Stimulated activated CD4-positive, alpha-beta T cell treated with anti-CD3 and anti-CD28 coated beads, Interleukin-2, amount 100 ng/mL, for 24 hours (primary cell): ENCODE results near the gene PASK.
"Not testable (repeated sequence)": the region's sequence is repeated elsewhere in the genome, so short reads cannot be mapped to it uniquely, and the experiment has no call there.

Experiments
- DNase-seq, 2 donors: peaks; one replicate each; pipeline ENCODE4 v3.0.0-alpha.2; 2020

The PASK gene

DNA sequence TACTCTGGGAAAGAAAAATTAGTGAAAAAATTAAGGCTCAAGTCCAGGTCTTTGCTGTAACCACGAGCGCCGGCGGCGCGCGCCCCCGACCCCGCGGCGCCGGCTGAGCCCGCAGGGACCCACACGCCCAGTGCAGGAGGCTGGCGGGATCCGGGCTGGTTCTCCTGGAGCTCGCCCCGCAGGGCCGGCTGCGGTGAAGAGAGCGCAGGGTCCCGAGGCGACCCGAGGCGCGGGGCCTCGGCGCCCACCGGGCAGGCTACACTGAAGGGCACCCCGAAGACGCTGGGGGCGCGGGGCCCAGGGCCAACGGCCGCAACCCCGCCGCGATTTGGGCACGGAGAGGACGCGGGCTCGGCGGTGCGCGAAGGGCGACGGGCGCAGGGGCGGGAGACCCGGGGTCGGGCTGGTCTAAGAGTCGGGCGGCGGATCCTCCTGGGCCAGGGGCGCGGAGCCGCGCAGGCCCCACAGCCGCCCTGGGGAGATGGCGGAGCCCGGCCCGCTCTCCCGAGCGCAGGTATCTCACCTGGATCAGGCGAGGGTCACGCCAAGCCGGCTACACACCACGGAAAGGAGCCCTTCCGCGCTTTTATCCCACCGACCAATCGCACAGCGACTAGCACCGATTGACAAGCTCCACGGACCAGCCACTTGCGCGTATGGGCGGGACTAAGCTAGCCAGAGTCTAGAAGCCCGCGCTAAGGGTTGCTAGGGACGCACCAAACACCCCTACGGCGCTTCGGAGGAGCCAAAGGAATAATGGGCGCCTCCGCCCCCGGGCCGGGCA, at the start of gene PASK:
TSS of gene PASK (minus strand) at position 582 of the 784 bp plus-strand sequence. CDS start 6,440 bp downstream, outside the sequence.
- peak; percentile 93 to 94 for DNase-seq

DNA sequence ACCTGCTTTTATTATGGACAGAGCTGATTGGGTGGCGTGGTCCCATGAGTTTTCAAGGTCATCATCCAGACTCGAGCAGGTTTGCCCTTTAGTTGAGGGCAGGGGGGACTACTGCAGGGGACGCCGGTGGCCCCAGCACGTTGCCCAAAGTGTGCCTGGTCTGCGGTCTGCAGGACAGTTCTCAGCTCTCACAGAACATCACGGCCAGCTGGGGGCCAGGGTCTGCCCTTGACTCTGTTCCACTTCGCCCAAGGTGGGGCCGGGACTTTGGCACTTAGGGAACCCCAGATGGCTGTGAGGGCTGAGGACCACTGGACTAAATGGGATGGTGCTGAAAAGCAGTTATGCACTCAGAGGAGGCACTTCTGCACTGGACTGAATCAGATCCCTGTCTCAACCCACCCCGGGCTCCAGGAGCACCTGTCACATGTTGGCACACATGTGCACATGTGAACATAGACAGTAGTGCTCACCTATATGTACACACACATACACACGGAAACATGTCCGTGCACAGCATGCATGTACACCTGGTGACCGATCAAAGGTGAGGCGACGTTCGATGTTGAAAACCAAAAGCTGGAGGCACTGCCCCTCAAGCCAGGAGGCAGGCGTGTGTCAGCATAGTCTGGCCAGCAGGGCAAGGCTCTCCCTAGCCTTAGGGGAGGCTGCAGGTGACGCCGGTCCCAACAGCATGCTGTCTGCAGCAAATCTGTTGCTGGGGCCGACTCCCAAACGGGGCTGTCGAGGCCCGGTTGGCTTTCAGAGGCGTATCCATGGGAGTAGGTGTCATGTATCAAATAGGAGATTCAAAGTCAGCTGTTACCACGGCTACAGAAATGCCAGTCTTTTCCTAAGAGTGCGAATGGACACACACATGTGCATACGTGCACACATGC, 49.4 kb upstream of the PASK start:
- no peak for DNase-seq

DNA sequence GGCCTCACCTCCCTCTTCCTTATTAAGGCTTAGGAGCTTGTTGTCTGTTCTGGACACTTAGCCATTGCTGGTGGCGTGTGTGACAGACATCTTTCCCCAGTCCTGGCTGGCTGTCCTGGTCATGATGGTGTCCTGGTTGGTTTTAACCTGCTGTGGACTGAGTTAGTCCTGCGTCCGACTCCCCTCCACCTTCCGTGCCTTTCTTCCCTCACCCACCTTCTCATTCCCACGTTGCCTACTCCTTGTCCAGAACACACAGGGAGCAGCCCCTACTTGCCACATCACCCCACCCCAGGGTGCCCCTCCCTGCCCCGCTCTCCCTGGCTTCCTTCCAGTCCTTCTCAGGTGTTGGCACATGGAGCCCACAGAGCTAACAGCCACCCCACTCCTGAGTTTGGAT, 48.7 kb upstream of the PASK start:
- DNase-seq = no peak

DNA sequence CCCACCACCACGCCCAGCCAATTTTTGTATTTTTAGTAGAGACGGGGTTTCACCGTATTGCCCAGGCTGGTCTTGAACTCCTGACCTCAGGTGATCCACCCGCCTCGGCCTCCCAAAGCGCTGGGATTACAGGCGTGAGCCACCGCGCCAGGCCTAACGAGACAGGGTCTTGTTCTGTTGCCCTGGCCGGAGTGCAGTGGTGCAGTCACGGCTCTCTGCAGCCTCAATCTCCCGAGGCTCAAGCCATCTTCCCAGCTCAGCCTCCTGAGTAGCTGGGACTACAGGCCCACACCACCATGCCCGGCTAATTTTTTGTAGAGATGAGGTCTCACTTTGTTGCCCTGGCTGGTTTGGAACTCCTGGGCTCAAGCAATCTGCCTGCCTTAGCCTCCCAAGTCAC, 48.0 kb upstream of the PASK start:
- DNase-seq = not testable (repeated sequence)

DNA sequence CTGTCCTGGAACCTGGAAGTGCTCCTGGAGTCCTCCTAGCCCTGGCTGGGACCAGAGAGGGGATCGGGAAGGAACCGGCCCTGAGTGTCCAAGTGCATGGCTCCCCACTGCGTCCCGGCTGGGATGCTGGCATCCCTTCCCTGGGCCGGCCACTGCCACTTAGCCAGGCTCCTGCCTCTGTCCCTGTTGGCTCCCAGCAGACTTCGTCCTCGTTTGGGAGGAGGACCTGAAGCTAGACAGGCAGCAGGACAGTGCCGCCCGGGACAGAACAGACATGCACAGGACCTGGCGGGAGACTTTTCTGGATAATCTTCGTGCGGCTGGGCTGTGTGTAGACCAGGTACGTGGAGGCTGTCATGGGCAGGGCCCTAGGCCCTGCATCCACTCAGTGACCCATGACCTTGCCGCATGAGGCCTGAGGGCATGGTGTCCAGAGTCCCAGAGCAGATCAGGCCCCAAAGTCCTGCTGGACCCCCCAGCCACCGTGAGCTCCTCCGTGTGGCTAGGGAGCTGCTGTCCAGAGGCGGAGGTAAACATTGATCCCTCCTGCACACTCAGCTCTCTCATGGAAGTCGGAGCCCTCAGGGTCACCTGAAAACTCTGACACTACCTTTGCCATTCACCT, 46.3 kb upstream of the PASK start:
- DNase-seq = no peak

DNA sequence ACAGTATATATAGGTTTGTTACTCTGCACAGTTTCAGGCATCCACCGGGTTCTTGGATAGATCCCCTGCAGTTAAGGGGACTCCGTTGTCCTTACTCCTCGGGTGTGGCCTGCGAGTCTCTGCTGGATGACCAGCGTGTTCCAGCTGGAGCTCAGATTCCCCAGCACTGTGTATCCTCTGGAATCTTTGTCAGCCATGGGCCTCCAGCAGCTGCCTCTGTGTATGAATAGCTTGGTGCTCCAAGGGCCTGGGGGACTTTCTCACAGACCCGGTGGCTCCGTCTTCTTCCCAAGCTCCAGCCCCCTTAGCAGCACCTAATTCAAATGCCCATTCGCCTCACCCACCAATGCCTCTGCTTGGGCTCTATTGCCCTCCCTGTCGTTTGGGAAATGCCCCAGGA, 45.5 kb upstream of the PASK start:
- DNase-seq = no peak

DNA sequence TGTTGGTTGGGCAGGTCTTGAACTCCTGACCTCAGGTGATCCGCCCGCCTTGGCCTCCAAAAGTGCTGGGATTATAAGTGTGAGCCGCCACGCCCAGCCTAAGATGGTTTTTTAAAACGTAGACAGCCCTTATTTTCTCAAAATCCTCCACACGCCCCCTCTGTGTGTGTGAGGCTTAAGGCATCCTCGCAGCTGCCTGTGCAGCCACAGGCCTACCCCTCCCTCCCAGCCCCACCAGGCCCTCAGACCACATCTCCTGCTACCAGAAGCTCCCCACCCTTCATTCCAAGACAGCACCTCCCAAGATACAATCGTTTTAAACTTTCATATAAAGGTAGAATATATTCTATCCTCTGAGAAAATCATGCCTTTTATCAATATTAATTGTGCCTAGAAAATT, 44.0 kb upstream of the PASK start:
- no peak for DNase-seq

DNA sequence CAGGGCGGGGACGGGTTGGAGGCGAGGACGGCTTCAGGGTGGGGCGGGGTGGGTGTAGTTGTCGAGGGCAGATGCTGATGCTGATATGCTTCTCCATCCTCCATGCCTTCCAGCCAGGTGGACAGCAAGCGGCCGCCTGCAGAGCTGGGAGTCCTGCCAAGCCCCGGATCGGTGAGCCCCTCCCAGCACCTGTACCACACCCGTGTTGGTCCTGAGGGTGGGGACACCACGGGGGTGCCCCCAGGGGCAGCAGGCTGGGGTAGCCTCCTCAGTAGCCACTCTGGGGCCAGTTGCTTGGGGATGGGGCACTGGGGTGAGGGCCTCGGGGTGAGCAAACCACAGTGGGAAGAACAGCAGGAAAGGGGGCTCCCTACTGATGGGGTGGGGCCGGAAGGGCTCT, 41.8 kb upstream of the PASK start:
- DNase-seq = no peak

DNA sequence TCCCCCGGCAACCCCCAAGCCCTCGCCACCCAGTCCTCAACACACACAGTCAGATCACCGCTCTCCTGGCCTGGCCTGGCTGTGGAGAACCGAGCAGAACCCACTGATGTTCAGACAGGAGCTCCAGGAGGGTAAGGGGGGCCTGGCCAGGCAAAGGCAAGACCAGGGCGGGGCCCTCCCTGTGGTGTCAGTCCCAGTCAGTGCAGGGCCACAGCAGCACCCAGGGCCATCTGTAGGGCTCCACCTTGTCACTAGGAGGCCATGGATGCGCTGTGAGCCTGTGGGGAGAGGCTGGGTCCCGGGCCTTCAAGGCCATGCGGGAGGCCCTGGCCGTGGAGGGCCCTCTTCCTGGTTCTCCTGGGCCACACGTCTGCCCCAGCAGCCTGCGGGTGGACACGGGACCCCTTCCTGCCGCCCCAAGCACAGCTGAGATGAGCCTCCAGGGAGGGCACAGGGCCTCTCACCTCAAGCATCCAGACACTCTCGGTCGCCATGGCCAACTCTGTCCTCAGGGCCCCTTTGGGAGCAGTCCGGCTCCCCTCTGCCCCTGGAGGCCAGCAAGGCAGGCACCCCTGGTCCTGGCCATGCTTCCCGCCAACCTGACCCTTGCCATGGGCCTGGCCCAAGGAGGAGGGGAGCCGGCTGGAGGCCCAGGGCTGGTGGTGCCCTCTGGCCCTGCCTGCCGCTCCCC, 41.2 kb upstream of the PASK start:
- DNase-seq = no peak

DNA sequence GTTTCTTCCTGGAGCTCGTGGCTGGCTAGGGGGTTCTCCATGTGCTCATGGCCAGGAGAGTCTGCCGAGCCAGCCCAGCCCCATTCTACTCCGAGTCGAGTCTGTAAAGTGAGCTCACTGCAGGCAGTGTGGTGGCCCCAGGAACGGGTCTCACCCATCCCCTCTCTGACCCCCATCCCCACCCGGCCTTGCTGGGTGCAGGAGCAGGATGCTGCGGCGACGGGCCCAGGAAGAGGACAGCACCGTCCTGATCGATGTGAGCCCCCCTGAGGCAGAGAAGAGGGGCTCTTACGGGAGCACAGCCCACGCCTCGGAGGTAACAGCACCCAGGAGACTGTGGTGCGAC, 40.6 kb upstream of the PASK start:
- no peak for DNase-seq

DNA sequence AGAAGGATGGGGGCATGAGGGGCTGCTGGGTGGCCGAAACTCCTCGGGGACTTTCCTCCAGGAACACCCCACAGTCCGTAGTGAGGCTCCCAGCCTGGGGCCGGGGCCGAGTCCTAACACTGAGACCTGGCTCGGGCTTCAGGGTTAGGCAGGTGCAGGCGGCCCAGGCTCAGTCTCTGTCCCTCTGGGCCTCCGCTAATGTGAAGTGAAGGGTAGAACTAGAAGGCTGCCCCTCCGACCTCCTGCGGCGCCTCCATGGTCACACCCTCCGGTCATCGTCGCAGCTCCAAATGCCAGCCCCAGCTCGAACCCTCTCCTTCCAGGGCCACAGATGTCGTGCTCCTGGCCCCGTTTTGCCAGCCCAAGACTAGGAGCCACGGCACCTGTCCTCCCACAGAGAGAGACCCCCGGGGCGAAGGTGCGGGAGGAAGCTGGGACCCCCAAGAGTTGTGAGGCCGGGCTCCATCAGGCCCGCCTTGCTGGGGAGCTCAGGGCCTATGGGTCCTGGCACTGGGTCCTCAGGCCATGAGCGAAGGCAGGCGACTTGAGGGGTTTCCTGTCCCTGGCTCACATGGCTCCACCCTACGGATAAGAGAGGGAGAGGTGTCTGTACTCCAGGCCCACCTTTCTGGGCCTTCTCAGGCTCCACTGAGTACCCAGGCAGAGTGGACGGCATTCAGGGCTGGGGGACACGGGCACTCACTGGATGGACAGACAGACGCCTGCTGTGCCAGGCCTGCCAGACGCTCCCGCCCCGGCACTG, 40.0 kb upstream of the PASK start:
- no peak for DNase-seq

DNA sequence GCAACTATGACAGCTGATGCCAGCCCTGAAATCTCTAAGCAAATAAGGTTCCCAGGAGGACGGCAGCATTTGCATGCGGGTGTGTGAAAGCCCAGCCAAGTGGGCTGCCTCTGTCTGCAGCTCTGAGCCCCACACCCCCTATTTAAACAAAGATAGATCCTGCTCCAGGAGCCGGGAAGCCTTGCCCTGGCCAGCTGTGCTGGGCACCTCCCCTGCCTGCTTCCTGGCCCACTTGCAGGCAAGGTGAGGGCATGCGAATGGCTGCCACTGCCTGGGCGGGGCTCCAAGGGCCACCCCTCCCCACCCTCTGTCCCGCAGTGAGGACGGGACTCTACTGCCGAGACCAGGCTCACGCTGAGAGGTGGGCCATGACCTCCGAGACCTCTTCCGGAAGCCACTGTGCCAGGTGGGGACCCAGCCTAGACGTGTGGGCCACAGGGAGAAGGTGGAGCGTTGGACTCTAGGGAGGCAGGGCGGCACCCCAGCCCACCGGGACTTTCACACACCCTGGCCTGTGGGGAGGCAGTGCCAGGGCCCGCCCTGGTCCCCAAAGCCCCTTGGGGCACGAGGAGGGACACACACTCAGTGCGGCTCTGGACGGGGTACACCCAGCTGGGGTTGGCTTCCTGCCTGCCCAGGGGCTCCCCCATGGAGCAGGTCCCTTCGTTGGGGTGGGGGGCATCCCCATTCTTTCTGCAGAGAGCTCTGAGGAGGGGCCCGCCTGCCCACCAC, 39.3 kb upstream of the PASK start, which contains the start of gene ANO7:
TSS of gene ANO7 (plus strand) at position 317 of the 732 bp plus-strand sequence. CDS start 1,387 bp downstream, outside the sequence.
- no peak for DNase-seq

DNA sequence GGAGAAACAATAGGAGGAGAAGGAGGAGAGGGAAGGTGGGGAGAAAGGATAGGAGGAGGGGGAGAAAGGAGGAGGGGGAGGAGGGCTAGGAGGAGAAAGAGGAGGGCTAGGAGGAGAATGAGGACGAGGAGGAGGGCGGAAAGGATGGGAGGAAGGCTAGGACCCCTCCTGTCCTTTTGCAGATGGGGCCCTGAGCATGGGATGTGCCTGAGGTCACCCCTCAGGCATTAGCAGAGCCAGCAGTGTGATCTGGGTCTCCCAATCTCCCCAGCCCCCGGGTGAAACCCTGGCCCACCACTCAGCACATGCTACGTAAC, 38.6 kb upstream of the PASK start:
- DNase-seq = no peak

DNA sequence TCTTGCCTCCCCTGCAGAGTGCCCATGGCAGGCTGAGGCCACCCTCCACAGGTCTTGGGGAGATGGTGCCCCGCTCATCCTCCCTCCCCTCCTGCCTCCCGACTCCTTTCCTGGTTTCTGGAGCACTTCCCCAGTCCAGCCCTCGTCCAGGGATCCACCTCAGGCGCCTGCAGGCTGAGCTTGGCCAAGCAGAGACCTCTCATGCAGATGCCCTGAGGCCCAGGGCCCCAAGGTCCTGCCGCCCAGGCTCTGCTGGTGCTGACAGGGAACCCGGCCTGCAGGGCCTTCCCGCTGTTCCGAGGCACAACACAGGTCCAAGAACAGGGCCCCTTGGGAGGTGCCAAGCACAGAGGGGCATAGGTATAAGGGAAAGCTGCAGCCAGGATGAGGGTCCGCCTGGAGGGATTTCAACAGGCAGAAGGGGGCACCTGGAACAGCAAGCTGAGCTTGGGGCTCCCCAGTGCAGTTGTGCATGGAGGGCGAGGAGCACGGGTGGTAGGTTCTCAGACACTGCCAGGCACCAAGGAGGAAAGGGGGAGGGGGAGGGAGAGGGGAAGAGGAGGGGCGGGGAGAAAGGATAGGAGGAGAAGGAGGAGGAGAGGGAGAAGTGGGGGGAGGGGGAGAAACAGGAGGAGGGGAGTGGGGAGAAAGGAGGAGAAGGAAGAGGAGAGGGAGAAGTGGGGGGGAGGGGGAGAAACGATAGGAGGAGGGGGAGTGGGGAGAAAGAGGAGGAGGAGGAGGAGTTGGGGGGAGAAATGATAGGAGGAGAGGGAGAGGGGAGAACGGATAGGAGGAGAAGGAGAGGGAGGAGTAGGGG, 38.0 kb upstream of the PASK start:
- DNase-seq = no peak

DNA sequence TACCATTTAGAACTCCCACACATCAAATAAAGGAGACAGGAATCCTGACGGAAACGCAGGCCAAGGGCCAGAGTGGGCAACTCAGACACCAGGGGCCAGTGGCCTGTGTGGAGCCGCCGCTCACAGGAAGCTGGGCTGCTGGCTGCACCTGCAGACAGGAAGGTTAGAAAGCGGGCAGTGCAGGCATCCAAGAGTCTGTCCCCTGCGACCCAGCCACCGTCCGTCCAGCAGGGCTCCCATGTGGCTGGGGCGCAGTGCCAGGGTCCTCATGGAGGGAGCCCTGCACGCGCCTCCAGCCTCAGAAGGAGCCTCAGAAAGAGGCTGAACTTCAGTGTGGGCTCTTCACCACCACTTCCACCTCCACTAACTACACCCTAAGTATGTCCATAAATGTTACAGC, 36.7 kb upstream of the PASK start:
- no peak for DNase-seq

DNA sequence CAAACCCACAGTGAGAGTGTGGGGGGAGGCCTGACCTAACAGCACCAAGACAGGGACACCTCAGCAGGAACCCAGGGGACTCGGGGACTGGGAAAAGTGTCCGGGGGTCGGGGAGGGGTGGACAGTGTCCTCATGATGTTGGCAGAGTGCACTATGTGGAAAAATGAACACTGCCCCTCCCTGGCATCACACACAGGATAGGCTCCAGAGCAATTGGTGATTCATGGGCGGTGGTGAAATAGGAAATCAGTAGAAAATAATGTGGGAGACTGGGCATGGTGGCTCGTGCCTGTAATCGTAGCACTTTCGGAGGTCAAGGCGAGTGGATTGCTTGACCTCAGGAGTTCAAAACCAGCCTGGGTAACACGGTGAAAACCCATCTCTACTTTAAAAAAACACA, 35.6 kb upstream of the PASK start:
- DNase-seq = no peak

DNA sequence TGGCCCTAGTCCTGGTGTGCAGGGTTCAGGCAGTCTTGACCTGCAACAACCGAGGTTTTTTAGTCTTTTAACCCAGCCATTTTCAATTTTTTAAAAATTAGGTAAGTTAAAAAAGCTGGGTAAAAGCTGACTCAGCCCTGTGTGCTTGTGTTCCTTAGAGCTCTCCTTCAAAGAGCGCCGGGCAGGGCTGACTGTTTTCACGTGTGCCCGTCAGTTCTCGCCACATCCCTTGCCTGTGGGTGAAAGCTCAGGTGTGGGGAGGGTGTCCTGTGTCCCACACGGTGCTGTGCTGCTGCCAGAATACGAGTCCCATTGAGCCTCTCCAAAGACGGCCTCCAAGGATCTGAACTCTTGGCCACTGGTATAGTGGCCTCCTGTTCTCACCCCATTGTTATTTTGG, 33.9 kb upstream of the PASK start:
- DNase-seq = no peak

DNA sequence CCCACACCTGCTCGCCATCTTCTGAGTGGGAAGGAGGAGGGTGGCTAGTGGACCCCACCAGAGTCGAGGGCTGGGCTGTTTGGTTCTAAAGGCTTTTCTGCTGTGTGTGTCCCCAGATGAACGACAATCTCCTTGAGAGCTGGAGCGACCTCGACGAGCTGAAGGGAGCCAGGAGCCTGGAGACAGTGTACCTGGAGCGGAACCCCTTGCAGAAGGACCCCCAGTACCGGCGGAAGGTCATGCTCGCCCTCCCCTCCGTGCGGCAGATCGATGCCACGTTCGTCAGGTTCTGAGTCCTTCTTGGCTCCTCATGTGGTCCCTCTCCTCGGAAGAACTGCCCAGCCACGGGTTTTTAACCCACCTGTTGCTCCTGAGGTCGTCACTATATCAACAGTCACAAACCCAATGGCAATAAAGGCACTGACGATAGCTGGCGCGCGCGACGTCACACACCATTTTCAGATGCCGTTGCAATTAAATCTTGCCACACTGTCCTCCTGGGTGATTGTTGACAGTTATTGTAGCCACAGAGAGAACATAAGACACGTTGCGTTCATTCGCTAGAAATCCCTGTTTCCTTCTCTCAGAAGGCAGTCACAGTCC, 33.4 kb upstream of the PASK start:
- DNase-seq = no peak

DNA sequence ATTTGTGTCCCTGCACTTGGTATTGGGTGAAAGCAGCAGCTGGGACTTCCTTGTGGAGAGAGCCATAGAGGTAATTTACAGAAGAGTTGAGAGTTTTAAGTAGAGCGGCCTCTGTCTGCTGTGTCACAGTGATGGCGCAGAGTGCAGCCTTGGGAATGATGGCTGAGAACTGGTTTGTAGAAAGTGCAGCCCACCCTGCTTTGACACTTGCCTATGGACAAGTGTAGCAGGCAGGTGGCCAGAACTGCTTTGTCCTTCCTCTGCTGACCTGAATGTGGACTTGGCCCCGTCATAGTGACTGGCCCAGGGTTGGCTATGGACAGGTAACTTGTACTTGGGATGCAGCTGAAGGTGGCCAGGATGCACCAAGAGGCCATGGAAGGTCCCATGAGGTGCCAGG, 32.9 kb upstream of the PASK start:
- DNase-seq = no peak

DNA sequence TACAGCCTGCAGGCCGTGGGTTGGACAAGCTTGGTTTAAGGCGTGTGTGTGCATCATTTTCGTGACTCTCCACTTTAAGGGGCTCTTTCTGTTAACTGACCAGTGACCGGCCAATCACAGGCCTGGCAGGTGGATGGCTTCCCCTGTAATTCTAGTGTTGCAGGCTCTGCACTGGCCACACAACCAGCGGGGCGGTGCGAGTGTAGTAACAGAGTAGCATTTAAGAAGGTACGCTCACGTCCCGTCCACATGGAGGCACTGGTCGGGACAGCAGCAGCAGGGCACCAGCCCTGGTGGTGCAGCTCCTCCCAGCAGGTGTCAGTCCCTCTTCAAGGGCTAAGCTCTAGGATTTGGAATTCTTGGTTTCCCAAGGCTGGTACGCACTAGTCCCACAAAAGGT, 31.2 kb upstream of the PASK start:
- no peak for DNase-seq
